ENCODE data around the gene SYT2.

GRCh38 chr1:202547215-202547614 is 163.0 kb downstream of the SYT2 start:
- TF ChIP-seq CTCF (conservative IDR thresholded peaks at IDR 0.05; ENCODE audit: low read depth, low read length) (no peak), EZH2phosphoT487 (IDR thresholded peaks at IDR 0.05; ENCODE audit: borderline replicate concordance, low read length) (no peak)

All from PC-3 (cell line).